Calu3 (cell line): ENCODE measurements around the gene MAEA. TPM values are rescaled to one million over a fixed set of nuclear protein-coding genes. Genes with fewer than 3 reads are reported as not detected.

ENCODE experiments used
- BruUV-seq: library from RNA; stranded (reverse); fragments of 400-500 nt; replicated peaks from 2 replicates; lab custom pipeline; 2021; lab: Mats Ljungman, UMichigan
- CTCF ChIA-PET: fragments of 300-600 bp; sonication (Branson Sonifier 250); formaldehyde crosslinking; loops from one replicate; lab custom pipeline; 2022; ENCODE audit warnings: antibody characterized with exemption; lab: Charles Lee
- DNase-seq: peaks from one replicate; pipeline ENCODE4 v3.0.0; 2022
- H3K27ac Mint-ChIP-seq: one replicate; pipeline ENCODE4 v1.8.0; 2022; ENCODE audit warnings: mixed read lengths; ENCODE audit not compliant: unreplicated experiment
- H3K27me3 Mint-ChIP-seq: one replicate; pipeline ENCODE4 v1.8.0; 2022; ENCODE audit warnings: mixed read lengths; ENCODE audit not compliant: unreplicated experiment
- H3K36me3 Mint-ChIP-seq: one replicate; pipeline ENCODE4 v1.8.0; 2022; ENCODE audit warnings: mild to moderate bottlenecking, moderate library complexity, mixed read lengths; ENCODE audit not compliant: insufficient read depth, unreplicated experiment
- H3K4me1 Mint-ChIP-seq: one replicate; pipeline ENCODE4 v1.8.0; 2022; ENCODE audit warnings: mild to moderate bottlenecking, low read depth, mixed read lengths; ENCODE audit not compliant: unreplicated experiment
- H3K4me3 Mint-ChIP-seq: one replicate; pipeline ENCODE4 v1.8.0; 2022; ENCODE audit warnings: mild to moderate bottlenecking, low read depth, moderate library complexity, mixed read lengths; ENCODE audit not compliant: unreplicated experiment
- H3K9me3 Mint-ChIP-seq: one replicate; pipeline ENCODE4 v1.8.0; 2022; ENCODE audit warnings: low read depth, mixed read lengths; ENCODE audit not compliant: unreplicated experiment
- intact Hi-C: fragments of 100-400 bp; cut with micrococcal nuclease; formaldehyde crosslinking; loops from one replicate; pipeline ENCODE4 v1.10.0; 2022; ENCODE audit not compliant: unreplicated experiment
- total RNA-seq: library from RNA; stranded (reverse); gene quantifications from 2 replicates; pipeline ENCODE4 v1.2.3, GENCODE V29; 2022
- TF ChIP-seq, protein P1 (sequence below): fragments of 200-600 bp; IDR thresholded peaks from one replicate; pipeline ENCODE4 v1.8.0; 2022; ENCODE audit warnings: antibody characterized with exemption; ENCODE audit not compliant: unreplicated experiment

Gene MAEA
- total RNA-seq, 1 experiment from 2014 or later: 59.0 TPM

DNA sequence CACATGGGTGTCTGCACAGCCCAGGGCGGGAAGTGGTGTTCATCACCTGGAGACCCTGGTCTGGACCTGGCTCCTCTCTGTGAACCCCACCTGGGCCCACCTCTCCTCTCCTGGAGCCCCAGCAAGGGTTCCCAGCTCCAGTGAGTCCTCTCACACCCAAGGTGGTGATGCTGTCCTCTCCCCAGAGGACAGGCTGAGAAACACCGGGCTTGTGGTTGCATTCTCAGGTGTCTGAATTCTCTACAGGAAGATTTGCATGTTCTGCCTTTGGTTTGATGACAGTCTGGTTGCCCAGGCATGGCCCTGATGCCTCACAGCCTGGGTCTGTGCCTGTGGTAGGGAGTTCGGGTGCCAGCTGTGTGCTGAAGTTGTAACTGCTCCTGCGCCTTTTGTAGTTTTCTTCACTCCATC is 3.8 kb downstream of the MAEA start:
- Mint-ChIP-seq H3K27ac (no peak overlapping the region), H3K36me3 (peaks cover 47% of the 10 kb centered on the region), H3K27me3 (no peaks in the 10 kb centered on the region), H3K9me3 (no peaks in the 10 kb centered on the region), H3K4me1 (peaks cover 13% of the 10 kb centered on the region), H3K4me3 (no peak overlapping the region)
- BruUV-seq: no TSS peak
- no peak for DNase-seq
- CTCF ChIA-PET: no interaction called here
- intact Hi-C loops: no loop called here
- TF ChIP-seq, protein P1, sequence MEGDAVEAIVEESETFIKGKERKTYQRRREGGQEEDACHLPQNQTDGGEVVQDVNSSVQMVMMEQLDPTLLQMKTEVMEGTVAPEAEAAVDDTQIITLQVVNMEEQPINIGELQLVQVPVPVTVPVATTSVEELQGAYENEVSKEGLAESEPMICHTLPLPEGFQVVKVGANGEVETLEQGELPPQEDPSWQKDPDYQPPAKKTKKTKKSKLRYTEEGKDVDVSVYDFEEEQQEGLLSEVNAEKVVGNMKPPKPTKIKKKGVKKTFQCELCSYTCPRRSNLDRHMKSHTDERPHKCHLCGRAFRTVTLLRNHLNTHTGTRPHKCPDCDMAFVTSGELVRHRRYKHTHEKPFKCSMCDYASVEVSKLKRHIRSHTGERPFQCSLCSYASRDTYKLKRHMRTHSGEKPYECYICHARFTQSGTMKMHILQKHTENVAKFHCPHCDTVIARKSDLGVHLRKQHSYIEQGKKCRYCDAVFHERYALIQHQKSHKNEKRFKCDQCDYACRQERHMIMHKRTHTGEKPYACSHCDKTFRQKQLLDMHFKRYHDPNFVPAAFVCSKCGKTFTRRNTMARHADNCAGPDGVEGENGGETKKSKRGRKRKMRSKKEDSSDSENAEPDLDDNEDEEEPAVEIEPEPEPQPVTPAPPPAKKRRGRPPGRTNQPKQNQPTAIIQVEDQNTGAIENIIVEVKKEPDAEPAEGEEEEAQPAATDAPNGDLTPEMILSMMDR: no peak

DNA sequence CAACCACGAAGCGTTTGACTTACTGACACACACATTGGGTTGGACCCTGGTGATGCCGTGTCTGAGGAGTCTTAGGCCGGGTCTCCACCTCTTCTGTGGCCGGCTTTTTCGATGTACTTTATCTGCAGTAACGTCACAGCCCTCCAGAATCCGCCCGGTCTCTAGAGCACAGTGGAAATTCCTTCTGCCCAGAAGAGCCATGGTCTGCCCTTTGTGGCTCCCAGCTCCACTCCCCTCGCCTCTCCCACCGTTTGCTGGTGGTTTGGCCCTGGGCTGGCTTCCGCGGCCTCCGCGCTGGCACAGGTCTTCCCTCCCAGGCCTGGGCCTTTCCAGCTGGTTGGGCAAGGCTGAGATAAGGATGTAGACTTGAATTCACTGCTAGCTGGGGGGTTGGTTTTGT is 4.3 kb downstream of the MAEA start:
- no peak overlapping the region for H3K4me3 Mint-ChIP-seq
- H3K9me3 Mint-ChIP-seq: no peaks in the 10 kb centered on the region
- BruUV-seq: no TSS peak
- no peak overlapping the region for H3K27ac Mint-ChIP-seq
- H3K36me3 Mint-ChIP-seq: peaks cover 46% of the 10 kb centered on the region
- DNase-seq: no peak
- CTCF ChIA-PET: no interaction called here
- TF ChIP-seq, protein P1: no peak
- H3K27me3 Mint-ChIP-seq: no peaks in the 10 kb centered on the region
- peaks cover 13% of the 10 kb centered on the region for H3K4me1 Mint-ChIP-seq
- intact Hi-C loops: no loop called here

DNA sequence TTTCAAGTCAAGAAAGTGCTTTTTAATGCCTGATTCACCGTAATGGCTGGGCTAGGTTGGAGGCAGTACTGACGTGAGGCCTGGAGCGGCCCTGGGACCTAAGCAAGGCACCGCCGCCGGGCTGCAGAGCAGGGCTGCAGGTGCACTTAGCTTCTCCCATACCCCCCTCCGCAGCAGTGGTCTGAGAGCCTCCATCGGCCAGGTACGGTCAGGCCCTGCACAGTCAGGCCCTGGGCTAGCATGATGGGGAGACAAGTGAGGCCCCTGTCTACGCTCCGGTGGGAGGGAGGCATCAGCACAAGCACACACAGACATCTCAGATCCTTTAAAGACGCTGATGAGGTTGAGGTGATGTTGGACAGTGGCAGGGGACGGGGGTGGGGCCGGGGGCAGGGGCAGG is 4.7 kb downstream of the MAEA start:
- CTCF ChIA-PET: no interaction called here
- intact Hi-C loops: no loop called here
- TF ChIP-seq, protein P1: no peak
- Mint-ChIP-seq H3K4me3 (no peak overlapping the region), H3K27me3 (no peaks in the 10 kb centered on the region), H3K9me3 (no peaks in the 10 kb centered on the region), H3K36me3 (peaks cover 42% of the 10 kb centered on the region), H3K4me1 (peaks cover 13% of the 10 kb centered on the region), H3K27ac (no peak overlapping the region)
- no TSS peak for BruUV-seq
- DNase-seq: no peak

DNA sequence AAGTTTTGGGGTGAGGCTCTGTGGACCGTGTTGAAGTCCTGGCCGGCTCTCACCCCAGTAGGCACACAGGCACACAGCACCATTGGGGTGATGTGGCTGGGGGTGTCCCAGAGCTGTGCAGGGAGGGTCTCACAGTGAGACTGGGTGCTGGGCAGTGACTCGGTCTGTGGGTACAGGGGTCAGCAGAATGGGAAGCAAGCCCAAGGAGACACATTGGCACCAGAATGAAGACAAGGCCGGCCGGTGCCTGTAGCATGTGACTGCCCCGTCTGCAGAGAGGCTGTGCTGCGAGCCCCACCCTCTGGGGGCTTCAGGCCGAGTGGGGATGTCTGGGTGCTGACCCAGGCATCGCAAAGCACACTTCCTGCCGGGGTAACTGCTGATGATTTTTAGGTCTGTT is 5.2 kb downstream of the MAEA start:
- H3K4me3 Mint-ChIP-seq: no peak overlapping the region
- no peak overlapping the region for H3K27ac Mint-ChIP-seq
- TF ChIP-seq, protein P1: no peak
- H3K4me1 Mint-ChIP-seq: peaks cover 13% of the 10 kb centered on the region
- no peaks in the 10 kb centered on the region for H3K9me3 Mint-ChIP-seq
- H3K27me3 Mint-ChIP-seq: no peaks in the 10 kb centered on the region
- intact Hi-C loops: no loop called here
- no TSS peak for BruUV-seq
- CTCF ChIA-PET: no interaction called here
- H3K36me3 Mint-ChIP-seq: peaks cover 37% of the 10 kb centered on the region
- no peak for DNase-seq
